ENCODE results near the gene MAFG.
A peak's percentile ranks its signal among the peaks of the same experiment; 100 is the strongest.
"Not testable (repeated sequence)": the region's sequence is repeated elsewhere in the genome, so short reads cannot be mapped to it uniquely, and the experiment has no call there.

The MAFG gene

GRCh38 chr17:81922566-81923301, 4.8 kb downstream of the MAFG start:
- DNase-seq = no peak

- DNase-seq = no peak
These were observed 5.5 kb downstream of the MAFG start for GRCh38 chr17:81921996-81922565.

GRCh38 chr17:81921537-81921862, 6.0 kb downstream of the MAFG start:
- DNase-seq = no peak

GRCh38 chr17:81920612-81921536, 6.7 kb downstream of the MAFG start:
- DNase-seq = no peak

- no peak for DNase-seq
These were observed 8.5 kb downstream of the MAFG start for GRCh38 chr17:81918832-81919545.

- not testable (repeated sequence) for DNase-seq
These were observed 9.2 kb downstream of the MAFG start for GRCh38 chr17:81918333-81918669.

- DNase-seq = peak; percentile 75
These were observed 9.8 kb downstream of the MAFG start, which contains the start of gene SIRT7 for GRCh38 chr17:81917565-81918332. Gene SIRT7 (minus strand): TSS chr17:81918176. CDS start chr17:81918131, 45 bp downstream.

GRCh38 chr17:81916234-81917001, 11.1 kb downstream of the MAFG start:
- DNase-seq = no peak

- DNase-seq = no peak
These were observed 12.2 kb downstream of the MAFG start for GRCh38 chr17:81915331-81915730.

GRCh38 chr17:81914103-81914850, 13.3 kb downstream of the MAFG start:
- DNase-seq = no peak

GRCh38 chr17:81913394-81914102, 14.0 kb downstream of the MAFG start:
- no peak for DNase-seq

- DNase-seq = no peak
These were observed 14.9 kb downstream of the MAFG start for GRCh38 chr17:81912441-81913309.

- DNase-seq = no peak
These were observed 15.6 kb downstream of the MAFG start for GRCh38 chr17:81911969-81912368.

- DNase-seq = peak; percentile 86
These were observed 16.1 kb downstream of the MAFG start, which contains the start of gene PCYT2 for GRCh38 chr17:81911277-81911961. Gene PCYT2 (minus strand): TSS chr17:81911399. CDS start chr17:81911355, 44 bp downstream.

- DNase-seq = no peak
These were observed 16.7 kb downstream of the MAFG start for GRCh38 chr17:81910840-81911276.

- no peak for DNase-seq
These were observed 17.3 kb downstream of the MAFG start for GRCh38 chr17:81909966-81910839.

GRCh38 chr17:81909231-81909630, 18.3 kb downstream of the MAFG start:
- DNase-seq = no peak
